MM.1S (cell line): ENCODE measurements around the gene GRHPR.
A peak's percentile ranks its signal among the peaks of the same experiment; 100 is the strongest.

Source experiments
- DNase-seq: peaks from one replicate; pipeline ENCODE4 v3.0.0-alpha.2; 2015
- H2AFZ ChIP-seq: fragments of 300-600 bp; sonication (generic); 2 replicates; pipeline ENCODE4 v1.6.0; 2016; ENCODE audit warnings: antibody characterized with exemption, low read length
- H3F3A ChIP-seq: fragments of 300-600 bp; sonication (generic); 2 replicates; pipeline ENCODE4 v1.6.1; 2016; ENCODE audit warnings: mild to moderate bottlenecking, antibody characterized with exemption, low read length, moderate library complexity, mixed read lengths; ENCODE audit not compliant: insufficient read depth
- H3K27ac ChIP-seq: fragments of 300-600 bp; sonication (generic); 2 replicates; pipeline ENCODE4 v1.5.1; 2016; ENCODE audit warnings: mild to moderate bottlenecking, low read length
- H3K27me3 ChIP-seq: fragments of 300-600 bp; sonication (generic); replicated peaks from 2 replicates; pipeline ENCODE4 v1.6.0; 2016; ENCODE audit warnings: low read length; ENCODE audit not compliant: insufficient read depth
- H3K36me3 ChIP-seq: fragments of 300-600 bp; sonication (generic); replicated peaks from 2 replicates; pipeline ENCODE4 v1.6.1; 2016; ENCODE audit warnings: mild to moderate bottlenecking, low read length, mixed read lengths; ENCODE audit not compliant: insufficient read depth
- H3K4me1 ChIP-seq: fragments of 300-600 bp; sonication (generic); 2 replicates; pipeline ENCODE4 v1.6.1; 2016; ENCODE audit warnings: low read length, mixed read lengths
- H3K4me2 ChIP-seq: fragments of 300-600 bp; sonication (generic); 2 replicates; pipeline ENCODE4 v1.6.0; 2016; ENCODE audit warnings: low read depth, low read length
- H3K4me3 ChIP-seq: fragments of 300-600 bp; sonication (generic); 2 replicates; pipeline ENCODE4 v1.5.1; 2016; ENCODE audit warnings: low read length, mixed read lengths
- H3K79me2 ChIP-seq: fragments of 300-600 bp; sonication (generic); 2 replicates; pipeline ENCODE4 v1.6.1; 2016; ENCODE audit warnings: mixed run types, low read length, mixed read lengths
- H3K9ac ChIP-seq: fragments of 300-600 bp; sonication (generic); 2 replicates; pipeline ENCODE4 v1.6.1; 2016; ENCODE audit warnings: low read length, mixed read lengths
- H3K9me2 ChIP-seq: fragments of 300-600 bp; sonication (generic); replicated peaks from 2 replicates; pipeline ENCODE4 v1.6.1; 2016; ENCODE audit warnings: mild to moderate bottlenecking, low read length, mixed read lengths; ENCODE audit not compliant: insufficient read depth
- H3K9me3 ChIP-seq: fragments of 300-600 bp; sonication (generic); replicated peaks from 2 replicates; pipeline ENCODE4 v1.6.1; 2016; ENCODE audit warnings: mild to moderate bottlenecking, low read length, mixed read lengths; ENCODE audit not compliant: insufficient read depth
- H4K20me1 ChIP-seq: fragments of 300-600 bp; sonication (generic); 2 replicates; pipeline ENCODE4 v1.6.1; 2016; ENCODE audit warnings: mild to moderate bottlenecking, low read length, moderate library complexity, mixed read lengths; ENCODE audit not compliant: insufficient read depth
- EZH2 ChIP-seq: fragments of 300-600 bp; sonication (generic); optimal IDR thresholded peaks from 2 replicates; pipeline ENCODE3; 2017; ENCODE audit warnings: low read depth, mild to moderate bottlenecking, antibody characterized with exemption, low read length, mixed read lengths
- EZH2phosphoT487 ChIP-seq: fragments of 300-600 bp; sonication (generic); IDR thresholded peaks from 2 replicates; pipeline ENCODE4 v1.6.1; 2018; ENCODE audit warnings: antibody characterized with exemption, low read length
- TF ChIP-seq, protein P1 (sequence below): fragments of 300-600 bp; sonication (generic); IDR thresholded peaks from 2 replicates; pipeline ENCODE4 v1.5.1; 2016; ENCODE audit warnings: antibody characterized with exemption, low read length, mixed read lengths

The GRHPR gene

DNA sequence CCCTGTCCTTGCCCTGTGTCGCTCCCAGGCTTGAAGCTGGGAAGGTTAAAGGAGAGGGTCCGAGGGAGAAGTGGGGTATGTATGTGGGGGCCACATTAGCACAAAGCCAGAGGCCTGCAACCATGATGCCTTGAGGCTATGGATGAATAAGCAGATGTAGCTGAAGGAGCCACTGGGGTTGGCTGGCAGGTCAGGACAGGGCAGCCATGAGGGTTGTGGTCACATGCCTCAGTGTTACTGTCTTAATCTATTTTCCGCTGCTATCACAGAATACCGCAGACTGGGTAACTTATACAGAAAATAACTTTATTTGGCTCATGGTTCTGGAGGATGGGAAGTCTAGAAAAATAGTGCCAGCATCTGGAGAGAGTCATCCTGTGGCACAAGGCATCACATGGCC, 9.2 kb upstream of the GRHPR start:
- no peak for TF ChIP-seq EZH2phosphoT487
- peaks cover 48% of the 10 kb centered on the region for H3K27me3 ChIP-seq

DNA sequence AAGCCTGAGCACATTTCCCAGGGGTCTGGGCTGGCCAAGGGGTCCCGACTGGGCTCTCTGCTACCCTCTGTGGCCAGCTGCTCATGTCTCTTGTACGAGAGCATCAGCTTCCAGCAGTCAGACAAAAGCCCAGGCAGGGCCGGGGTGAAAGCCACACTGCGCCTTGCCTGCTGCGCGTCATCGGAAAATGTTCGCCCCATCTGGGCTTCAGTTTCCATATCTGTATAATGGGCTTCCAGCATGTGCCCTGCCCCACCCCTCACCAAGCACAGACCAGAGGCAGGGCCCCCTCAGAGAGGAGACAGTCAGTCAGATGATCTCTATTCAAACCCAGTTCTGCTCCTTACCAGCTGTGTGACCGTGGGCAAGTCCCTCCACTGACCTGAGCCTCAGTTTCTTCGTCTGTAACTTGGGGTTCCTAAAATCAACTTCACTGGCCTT, 8.0 kb upstream of the GRHPR start:
- H3K4me2 ChIP-seq = no peak overlapping the region
- DNase-seq = no peak
- no peaks in the 10 kb centered on the region for H3K9me2 ChIP-seq
- no peak overlapping the region for H2AFZ ChIP-seq
- no peaks in the 10 kb centered on the region for H3K36me3 ChIP-seq
- peaks cover 48% of the 10 kb centered on the region for H3K27me3 ChIP-seq
- no peaks in the 10 kb centered on the region for H3K9me3 ChIP-seq
- H4K20me1 ChIP-seq = no peaks in the 10 kb centered on the region
- H3K9ac ChIP-seq = no peak overlapping the region
- no peak overlapping the region for H3K4me3 ChIP-seq
- no peaks in the 10 kb centered on the region for H3K79me2 ChIP-seq
- TF ChIP-seq EZH2 (no peak), EZH2phosphoT487 (no peak)
- peaks cover 8% of the 10 kb centered on the region; the same call in 1 of the 2 replicates for H3F3A ChIP-seq
- H3K4me1 ChIP-seq = peaks cover 8% of the 10 kb centered on the region
- H3K27ac ChIP-seq = no peak overlapping the region

More for the DNA sequence above, 9.2 kb upstream of the GRHPR start:
- Histone ChIP-seq H3K9me2 (no peaks in the 10 kb centered on the region), H3K4me2 (no peak overlapping the region), H4K20me1 (no peaks in the 10 kb centered on the region), H3K79me2 (no peaks in the 10 kb centered on the region), H2AFZ (no peak overlapping the region), H3K36me3 (no peaks in the 10 kb centered on the region), H3F3A (peaks cover 14% of the 10 kb centered on the region), H3K9me3 (no peaks in the 10 kb centered on the region), H3K27ac (no peak overlapping the region), H3K4me3 (no peak overlapping the region), H3K9ac (no peak overlapping the region), H3K4me1 (peaks cover 16% of the 10 kb centered on the region)
- no peak for DNase-seq

DNA sequence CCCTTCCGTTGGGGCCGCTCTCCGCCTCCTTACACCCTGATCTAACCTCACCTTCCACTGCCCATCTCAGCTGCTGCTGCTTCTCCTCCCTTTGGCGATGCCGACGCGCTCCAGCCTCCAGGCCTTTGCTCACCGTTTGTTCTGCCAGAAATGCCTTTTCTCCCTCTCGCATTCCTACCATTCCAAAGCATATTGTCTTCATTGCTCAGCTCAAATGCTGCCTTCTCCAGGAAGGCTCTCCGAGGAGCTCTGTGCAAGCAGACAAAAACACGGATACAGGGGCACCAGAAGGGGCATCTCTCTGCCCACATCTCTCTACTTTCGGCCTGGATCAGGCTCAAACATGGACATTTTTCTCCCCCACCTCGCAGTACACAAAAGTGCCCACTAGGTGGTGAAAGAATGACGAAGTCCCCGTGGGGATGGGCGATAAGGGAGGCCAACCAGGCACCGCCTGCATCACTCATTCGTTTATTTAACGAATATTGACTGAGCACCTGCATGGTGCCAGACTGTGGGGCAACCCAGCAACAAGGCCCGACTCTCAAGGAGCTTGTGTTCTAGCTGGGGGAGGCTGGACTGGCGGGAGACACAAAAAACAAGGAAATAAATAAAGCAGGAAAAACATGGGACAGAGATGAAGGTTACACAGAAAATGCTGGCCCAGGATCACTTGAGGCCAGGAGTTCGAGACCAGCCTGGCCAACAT, 7.3 kb upstream of the GRHPR start:
- H3K4me3 ChIP-seq = no peak overlapping the region
- H3K9ac ChIP-seq = no peak overlapping the region
- H4K20me1 ChIP-seq = no peaks in the 10 kb centered on the region
- no peaks in the 10 kb centered on the region for H3K79me2 ChIP-seq
- 0 out of 2 replicates have a peak overlapping the region, but pooled peaks have one; percentile 30 for H2AFZ ChIP-seq
- H3F3A ChIP-seq = 0 out of 2 replicates have a peak, but pooled peaks cover 2% of the 10 kb centered on the region
- no peaks in the 10 kb centered on the region for H3K36me3 ChIP-seq
- peak; percentile 76 for DNase-seq
- no peaks in the 10 kb centered on the region for H3K9me3 ChIP-seq
- no peak overlapping the region for H3K27ac ChIP-seq
- H3K4me1 ChIP-seq = peaks cover 2% of the 10 kb centered on the region
- peaks cover 47% of the 10 kb centered on the region for H3K27me3 ChIP-seq
- TF ChIP-seq, protein P1, sequence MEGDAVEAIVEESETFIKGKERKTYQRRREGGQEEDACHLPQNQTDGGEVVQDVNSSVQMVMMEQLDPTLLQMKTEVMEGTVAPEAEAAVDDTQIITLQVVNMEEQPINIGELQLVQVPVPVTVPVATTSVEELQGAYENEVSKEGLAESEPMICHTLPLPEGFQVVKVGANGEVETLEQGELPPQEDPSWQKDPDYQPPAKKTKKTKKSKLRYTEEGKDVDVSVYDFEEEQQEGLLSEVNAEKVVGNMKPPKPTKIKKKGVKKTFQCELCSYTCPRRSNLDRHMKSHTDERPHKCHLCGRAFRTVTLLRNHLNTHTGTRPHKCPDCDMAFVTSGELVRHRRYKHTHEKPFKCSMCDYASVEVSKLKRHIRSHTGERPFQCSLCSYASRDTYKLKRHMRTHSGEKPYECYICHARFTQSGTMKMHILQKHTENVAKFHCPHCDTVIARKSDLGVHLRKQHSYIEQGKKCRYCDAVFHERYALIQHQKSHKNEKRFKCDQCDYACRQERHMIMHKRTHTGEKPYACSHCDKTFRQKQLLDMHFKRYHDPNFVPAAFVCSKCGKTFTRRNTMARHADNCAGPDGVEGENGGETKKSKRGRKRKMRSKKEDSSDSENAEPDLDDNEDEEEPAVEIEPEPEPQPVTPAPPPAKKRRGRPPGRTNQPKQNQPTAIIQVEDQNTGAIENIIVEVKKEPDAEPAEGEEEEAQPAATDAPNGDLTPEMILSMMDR = peak; percentile 88
- no peak for TF ChIP-seq EZH2
- peak overlapping the region; percentile 35; the same call in 1 of the 2 replicates for H3K4me2 ChIP-seq
- no peaks in the 10 kb centered on the region for H3K9me2 ChIP-seq

DNA sequence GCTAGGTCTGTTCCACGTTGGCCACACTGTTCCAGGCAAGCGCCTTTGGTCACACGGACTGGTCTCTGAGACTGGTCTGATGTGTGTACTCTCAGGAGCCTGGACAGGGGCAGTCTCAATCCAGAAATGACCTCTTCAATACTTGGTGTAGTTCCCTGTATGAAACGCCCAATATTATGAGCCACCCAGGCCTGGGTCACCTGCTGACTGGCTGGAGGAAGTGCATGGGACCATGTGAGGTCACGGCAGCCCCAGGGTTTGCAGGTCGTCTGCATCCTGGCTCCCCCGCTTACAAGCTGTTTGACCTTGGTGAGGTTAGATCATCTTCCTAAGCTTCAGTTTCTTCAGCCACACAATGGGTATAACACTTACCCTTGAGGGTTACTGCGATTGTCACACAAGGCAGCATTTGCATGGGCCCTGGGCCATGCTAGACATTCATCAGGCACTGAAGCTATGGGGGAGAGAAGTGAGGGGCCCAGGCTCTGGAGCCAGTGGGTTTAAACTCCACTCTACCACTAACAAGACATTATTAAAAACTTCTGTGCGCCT, 5.2 kb upstream of the GRHPR start:
- Histone ChIP-seq H3F3A (no peaks in the 10 kb centered on the region), H3K36me3 (no peaks in the 10 kb centered on the region), H3K27me3 (peaks cover 25% of the 10 kb centered on the region), H3K4me1 (peaks cover 5% of the 10 kb centered on the region; the same call in 1 of the 2 replicates), H3K9me3 (no peaks in the 10 kb centered on the region), H3K79me2 (no peaks in the 10 kb centered on the region), H3K9me2 (no peaks in the 10 kb centered on the region), H3K4me3 (no peak overlapping the region), H4K20me1 (no peaks in the 10 kb centered on the region), H3K4me2 (no peak overlapping the region), H3K27ac (no peak overlapping the region), H3K9ac (no peak overlapping the region), H2AFZ (no peak overlapping the region)
- DNase-seq = no peak
- TF ChIP-seq EZH2 = no peak
- TF ChIP-seq EZH2phosphoT487 = no peak
- TF ChIP-seq, protein P1 = no peak
